Inflammatory macrophage (primary cell): ENCODE data around the gene MTUS2.

Experiments
- DNase-seq, 2 donors: peaks; one replicate each; pipeline ENCODE4 v3.0.0-alpha.2; 2020 to 2022

The MTUS2 gene

GRCh38 chr13:29457299-29457698 is 637.2 kb downstream of the MTUS2 start:
- no peak for DNase-seq

- DNase-seq: no peak
Observed at GRCh38 chr13:29458419-29458818, 638.3 kb downstream of the MTUS2 start.

- DNase-seq: no peak
Observed at GRCh38 chr13:29459813-29460355, 639.7 kb downstream of the MTUS2 start.

GRCh38 chr13:29464105-29464679 is 644.1 kb downstream of the MTUS2 start:
- DNase-seq: no peak

- DNase-seq: no peak
Observed at GRCh38 chr13:29465741-29466293, 645.7 kb downstream of the MTUS2 start.

DNA sequence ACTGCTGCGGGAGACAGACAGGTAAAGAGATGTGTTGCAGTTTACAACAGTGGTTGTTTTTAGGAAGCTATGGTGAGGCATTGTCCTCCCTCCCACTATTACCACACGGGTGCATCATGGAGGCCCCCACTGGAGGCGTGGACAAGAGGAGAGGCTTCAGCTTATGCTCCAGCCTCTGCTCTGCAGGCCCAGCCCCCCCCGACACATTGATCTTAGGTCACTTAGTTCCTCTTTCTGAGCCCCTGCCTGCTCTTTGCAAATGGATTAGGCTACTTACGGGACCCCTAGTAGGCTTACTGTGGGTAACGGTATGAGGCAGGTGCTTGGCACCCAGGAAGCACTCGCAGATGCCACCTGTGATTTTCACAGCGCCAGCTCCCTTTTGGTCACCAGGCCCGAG is 651.4 kb downstream of the MTUS2 start:
- peak; percentile 27 to 43 for DNase-seq

DNA sequence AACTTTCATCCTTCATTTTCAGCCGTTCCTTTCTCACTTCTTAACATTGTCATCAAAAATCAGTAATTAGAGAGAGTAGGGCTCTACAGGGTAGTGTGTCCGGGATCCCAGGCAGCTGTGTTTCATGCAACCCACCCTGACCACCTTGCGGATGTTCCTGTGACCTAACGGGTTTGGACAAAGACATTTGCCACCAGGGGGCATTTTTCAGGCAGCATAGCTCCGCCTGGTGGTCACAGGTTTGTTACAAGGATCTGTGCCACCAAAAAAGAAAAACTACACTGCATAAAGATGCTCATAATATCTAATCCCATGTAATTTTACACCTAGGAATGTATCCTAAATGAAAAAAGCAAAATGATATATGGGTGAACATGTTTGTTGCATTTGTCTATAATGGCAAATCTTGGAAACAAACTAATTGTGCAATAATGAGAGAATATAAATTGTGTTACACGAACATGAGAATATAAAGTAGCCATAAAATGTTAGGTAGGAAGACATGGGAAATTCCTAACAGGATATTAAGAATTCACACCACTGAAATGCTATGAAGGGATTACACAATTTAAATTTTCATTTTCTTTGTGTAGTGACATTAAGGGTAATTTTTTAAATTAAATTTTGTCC is 652.3 kb downstream of the MTUS2 start:
- peak; percentile 61 to 72 for DNase-seq

DNA sequence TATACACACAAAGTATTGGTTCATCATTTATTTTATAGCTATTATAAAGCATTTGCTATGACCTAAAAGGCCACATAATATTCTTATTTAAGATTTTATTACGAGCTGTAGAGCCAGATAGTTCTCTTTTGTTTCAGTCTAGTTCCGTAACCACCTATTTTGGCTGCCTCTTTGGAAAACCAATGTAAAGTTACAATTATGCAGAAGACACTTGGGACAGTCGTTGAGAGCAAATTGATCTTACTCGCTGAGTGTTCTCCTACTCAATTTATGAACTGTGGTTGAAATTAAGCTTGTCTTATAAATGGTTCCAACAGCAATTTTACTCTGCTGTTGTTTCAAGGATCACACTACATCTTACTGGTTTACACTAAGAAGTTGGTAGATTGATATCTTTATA is 653.0 kb downstream of the MTUS2 start:
- no peak for DNase-seq

DNA sequence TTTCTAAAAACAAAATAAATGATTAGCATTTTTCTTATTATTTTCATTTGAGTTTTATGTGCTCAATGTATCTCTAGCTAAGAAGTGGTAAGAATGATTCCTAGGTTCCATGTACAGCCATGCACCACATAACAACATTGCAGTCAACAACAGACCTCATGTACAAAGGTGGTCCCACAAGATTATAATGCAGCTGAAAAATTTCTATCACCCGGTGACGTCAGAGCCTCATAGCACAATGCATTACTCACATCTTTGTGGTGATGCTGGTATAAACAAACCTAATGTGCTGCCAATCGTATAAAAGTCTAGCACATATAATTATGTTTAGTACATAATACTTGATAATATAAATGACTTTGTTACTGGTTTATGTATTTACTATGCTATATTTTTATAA is 654.9 kb downstream of the MTUS2 start:
- DNase-seq: no peak

DNA sequence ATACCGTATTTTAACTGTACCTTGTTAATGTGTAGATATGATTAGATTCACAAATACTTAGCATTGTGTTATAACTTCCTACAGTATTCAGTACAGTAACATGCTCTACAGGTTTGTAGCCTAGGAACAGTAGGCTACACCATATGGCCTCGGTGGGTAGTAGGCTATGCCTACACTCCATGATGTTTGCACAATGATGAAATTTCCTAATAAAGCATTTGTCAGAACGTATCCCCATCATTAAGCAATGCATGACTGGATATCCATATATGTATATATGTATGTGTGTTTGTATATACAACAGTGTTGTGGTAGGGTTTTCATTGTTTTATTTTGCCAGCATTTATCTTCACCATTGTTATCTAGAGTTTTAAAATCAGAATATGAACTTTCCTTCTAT is 655.9 kb downstream of the MTUS2 start:
- no peak for DNase-seq

GRCh38 chr13:29479716-29480492 is 659.8 kb downstream of the MTUS2 start:
- no peak for DNase-seq

DNA sequence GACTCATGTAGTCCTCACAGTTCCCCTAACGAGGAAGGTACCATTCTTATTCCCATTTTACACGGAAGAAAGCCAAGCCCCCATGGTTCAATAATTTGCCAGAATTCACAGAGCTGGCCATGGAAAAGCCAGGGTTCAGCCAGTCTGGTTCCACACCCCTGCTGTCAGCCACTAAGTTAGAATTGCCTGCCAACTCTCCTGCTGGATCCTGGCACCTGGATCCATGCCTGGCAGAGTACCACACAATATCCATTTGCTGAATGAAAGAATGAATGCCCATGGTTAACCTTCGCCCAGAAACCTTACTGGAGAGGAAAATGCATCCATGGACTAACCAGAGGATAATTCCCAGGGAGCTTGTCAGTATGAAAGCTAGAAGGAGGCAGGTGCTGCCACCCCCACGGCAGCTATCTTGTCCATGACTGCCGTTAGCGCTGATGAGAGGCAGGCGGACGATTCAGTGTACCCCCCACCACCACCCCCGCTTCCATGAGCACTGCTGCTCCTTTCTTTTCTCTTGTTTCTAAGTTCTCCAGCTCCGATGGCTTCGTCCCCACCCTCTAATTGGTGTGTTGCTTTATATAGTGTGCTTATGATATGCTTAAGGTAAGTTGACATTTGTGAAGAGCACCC is 660.9 kb downstream of the MTUS2 start:
- no peak for DNase-seq

- no peak for DNase-seq
Observed at GRCh38 chr13:29481603-29482002, 661.5 kb downstream of the MTUS2 start.

- no peak for DNase-seq
Observed at GRCh38 chr13:29482504-29482903, 662.4 kb downstream of the MTUS2 start.

DNA sequence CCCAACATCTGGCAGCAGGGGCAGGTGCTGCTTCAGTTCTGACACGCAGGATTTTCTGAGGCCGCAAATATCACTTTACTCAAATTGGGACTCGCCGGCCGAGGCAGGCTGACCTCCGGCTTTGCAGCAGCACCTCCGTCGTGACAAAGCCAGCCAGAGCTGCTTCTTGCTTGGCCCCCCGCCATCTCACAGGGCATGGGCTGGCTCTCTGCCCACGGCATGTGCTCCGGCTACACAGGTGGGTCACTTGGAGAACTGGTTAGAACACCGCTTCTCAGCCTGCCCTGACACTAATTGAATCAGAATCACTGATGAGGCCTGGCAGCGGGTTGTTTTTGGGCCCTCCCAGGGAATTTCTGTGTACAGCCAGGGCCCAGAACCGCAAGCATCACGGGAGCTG is 663.1 kb downstream of the MTUS2 start:
- no peak for DNase-seq

DNA sequence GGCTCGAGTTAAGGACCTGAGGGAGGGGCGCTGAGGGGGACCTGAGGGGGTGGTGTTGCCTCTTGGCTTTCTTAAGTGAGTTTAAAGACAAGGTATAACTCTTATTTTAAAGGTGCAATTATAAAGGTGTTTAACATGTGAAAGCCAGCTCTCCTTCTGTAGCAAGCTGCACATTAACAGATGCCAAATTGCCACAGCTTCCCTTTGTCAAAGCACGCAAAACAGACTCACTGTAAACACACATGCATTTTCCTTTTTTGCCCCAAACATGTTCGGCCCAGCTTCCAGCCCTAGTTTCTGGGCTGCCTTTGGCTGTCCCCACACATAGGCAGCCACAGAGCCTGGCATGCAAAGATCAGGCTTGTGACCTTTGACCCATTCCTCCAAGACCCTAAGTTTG is 663.5 kb downstream of the MTUS2 start:
- DNase-seq: no peak

GRCh38 chr13:29484236-29484635 is 664.1 kb downstream of the MTUS2 start:
- DNase-seq: no peak

GRCh38 chr13:29484796-29485195 is 664.7 kb downstream of the MTUS2 start:
- DNase-seq: no peak

- peak; percentile 67 to 84 for DNase-seq
Observed at GRCh38 chr13:29486551-29486950, 666.4 kb downstream of the MTUS2 start.

DNA sequence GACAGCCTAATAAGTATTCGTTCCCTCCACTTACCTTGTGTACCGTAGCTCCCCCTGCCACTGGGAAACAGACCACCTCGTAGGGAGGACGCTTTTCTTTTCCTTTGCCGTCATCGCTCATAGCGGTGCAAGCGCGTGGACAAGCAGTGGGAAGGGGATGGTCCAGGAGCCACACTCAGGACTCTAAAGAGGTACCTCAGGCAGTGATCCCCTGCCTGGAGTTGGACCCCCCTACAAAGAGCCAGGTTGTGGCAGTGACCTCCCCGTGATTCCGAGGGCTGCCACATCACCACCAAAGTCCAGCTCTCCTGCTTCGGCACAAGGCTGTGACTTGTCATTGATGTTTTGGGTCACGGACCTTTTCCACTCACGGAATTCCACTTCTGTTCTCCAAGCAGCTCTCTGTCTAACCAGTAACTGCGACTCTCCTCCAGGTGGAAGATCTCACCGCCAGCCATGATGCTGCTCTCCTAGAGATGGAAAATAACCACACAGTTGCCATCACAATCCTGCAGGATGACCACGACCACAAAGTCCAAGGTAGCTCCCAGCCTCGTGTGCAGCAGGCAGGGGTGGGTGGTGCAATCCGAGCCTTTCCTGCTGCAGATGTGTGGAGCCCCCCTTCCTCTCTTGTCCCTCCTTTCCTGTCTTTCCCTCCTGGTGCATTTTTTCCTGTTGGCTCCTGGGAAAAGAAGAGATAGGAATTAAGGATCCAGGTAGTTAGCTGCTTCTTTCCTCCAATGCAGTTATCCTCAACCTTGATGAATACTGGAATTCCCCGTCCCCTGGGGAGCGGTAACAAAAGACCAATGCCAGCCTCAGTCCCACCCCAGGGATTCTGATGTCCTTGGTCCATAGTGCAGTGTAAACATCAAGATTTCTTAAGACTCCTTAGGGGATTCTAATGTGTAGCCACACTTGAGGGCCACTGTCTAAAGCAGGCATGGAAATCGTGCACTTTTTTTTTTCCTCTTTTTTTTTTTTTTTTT is 667.6 kb downstream of the MTUS2 start:
- no peak for DNase-seq

GRCh38 chr13:29489650-29490560 is 669.8 kb downstream of the MTUS2 start:
- DNase-seq: no peak
